GM12865 (cell line): ENCODE data around the gene ZMYND12.
A peak's percentile ranks its signal among the peaks of the same experiment; 100 is the strongest.
"Not testable (repeated sequence)": the region's sequence is repeated elsewhere in the genome, so short reads cannot be mapped to it uniquely, and the experiment has no call there.

ENCODE experiments used
- DNase-seq: peaks from one replicate; pipeline ENCODE4 v3.0.0; 2010; ENCODE audit warnings: low read depth
- H3K4me3 ChIP-seq: 2 replicates; pipeline ENCODE4 v1.5.1; 2011; ENCODE audit warnings: mild to moderate bottlenecking, low read depth, low read length, control low read depth
- TF ChIP-seq, protein P1 (sequence below): IDR thresholded peaks from 2 replicates; pipeline ENCODE4 v1.5.1; 2011; ENCODE audit warnings: low read length, control low read depth, low read depth, inconsistent platforms; ENCODE audit not compliant: insufficient read depth; ENCODE audit errors: missing control alignments

The ZMYND12 gene

DNA sequence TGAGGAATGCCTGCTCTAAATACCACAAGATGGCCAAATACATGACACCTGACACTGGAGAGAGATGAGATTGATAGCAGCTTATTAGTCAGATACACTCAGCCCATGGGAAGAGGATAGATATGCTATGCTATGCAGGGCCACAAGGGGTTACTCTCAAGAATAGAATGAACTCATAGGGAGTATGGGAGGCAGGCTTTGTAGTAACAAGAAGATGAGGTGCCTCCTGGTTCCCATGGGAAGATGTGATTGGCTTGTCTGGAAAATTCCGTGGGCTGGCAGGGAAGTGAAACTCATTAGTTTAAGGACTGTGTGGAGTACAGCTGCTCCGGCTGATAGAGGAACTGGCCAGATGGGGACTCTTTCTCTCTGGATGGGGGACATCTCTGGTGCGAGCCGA is 23.8 kb upstream of the ZMYND12 start:
- H3K4me3 ChIP-seq, result no peak overlapping the region
- DNase-seq, result peak; percentile 19
- TF ChIP-seq, protein P1, sequence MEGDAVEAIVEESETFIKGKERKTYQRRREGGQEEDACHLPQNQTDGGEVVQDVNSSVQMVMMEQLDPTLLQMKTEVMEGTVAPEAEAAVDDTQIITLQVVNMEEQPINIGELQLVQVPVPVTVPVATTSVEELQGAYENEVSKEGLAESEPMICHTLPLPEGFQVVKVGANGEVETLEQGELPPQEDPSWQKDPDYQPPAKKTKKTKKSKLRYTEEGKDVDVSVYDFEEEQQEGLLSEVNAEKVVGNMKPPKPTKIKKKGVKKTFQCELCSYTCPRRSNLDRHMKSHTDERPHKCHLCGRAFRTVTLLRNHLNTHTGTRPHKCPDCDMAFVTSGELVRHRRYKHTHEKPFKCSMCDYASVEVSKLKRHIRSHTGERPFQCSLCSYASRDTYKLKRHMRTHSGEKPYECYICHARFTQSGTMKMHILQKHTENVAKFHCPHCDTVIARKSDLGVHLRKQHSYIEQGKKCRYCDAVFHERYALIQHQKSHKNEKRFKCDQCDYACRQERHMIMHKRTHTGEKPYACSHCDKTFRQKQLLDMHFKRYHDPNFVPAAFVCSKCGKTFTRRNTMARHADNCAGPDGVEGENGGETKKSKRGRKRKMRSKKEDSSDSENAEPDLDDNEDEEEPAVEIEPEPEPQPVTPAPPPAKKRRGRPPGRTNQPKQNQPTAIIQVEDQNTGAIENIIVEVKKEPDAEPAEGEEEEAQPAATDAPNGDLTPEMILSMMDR, result peak; percentile 24

DNA sequence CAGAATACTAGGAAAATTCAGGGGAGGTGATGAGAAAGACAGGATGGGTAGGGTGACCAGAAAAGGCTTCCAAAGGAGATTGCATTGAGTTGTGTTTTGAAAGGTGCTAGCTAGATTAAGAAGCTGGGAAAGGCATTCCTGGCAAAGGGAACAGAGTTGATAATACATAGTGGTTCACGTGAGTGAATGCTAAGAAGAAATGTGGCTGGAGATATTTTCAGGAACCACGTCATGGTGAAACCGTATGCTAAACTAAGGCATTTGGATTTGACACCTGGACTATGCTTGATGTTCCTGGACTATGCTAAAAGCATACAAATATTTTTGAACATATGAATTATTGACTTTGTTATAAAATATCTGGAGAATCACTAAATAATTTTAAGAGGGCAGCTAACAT is 22.0 kb upstream of the ZMYND12 start:
- TF ChIP-seq, protein P1, result no peak
- H3K4me3 ChIP-seq, result no peak overlapping the region
- no peak for DNase-seq

DNA sequence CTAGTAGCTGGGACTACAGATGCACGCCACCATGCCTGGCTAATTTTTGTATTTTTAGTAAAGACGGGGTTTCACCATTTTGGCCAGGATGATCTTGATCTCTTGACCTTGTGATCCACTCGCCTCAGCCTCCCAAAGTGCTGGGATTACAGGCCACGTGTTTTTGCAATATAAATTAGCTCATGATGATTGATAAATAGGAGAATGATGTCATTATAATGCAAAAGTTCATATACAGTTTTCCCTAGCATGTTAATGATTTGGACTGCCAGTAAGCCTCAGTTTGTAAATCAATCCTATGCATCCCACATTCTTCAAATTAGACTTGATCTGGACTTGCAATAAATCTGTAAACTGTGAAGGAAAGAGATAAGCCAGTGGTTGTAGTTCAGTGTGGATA is 21.5 kb upstream of the ZMYND12 start:
- not testable (repeated sequence) for DNase-seq, H3K4me3 ChIP-seq

DNA sequence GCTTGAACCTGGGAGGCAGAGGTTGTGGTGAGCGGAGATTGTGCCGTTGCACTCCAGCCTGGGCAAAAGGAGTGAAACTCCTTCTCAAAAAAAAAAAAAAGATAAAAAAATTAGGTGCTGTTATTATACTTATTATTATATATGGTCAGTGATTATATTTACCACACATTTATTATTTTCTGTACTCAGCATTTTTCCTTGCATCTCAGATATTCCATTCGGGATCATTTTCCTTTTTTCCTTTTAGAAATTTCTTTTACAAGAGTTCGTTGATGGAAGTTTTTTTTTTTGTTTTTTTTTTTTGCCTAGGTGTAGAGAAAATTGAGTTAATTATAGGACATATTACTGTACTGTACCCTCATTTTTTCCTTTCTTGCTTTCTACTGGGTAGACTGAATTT is 20.8 kb upstream of the ZMYND12 start:
- TF ChIP-seq, protein P1, result no peak
- DNase-seq, result no peak
- H3K4me3 ChIP-seq, result no peak overlapping the region

DNA sequence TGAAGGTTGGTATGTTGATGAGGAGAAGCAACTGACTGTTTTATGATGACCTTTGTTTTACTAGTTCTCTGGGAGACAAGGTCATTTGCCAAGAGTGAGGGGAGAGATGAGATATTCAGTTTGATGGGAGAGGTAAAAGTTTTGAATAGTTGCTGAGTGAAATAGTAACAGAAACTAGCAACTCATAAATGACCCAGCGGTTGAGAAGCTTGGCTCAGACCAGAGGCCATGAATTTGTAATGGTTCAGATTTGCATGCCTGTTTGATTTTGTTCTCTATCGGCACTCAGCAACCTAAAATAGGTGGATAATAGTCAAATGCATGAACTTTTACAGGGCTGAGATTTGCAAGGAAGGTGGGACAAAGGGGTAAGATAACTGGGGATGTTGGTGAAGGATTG is 13.9 kb upstream of the ZMYND12 start:
- peak; percentile 54 for DNase-seq
- no peak overlapping the region for H3K4me3 ChIP-seq
- TF ChIP-seq, protein P1, result no peak

DNA sequence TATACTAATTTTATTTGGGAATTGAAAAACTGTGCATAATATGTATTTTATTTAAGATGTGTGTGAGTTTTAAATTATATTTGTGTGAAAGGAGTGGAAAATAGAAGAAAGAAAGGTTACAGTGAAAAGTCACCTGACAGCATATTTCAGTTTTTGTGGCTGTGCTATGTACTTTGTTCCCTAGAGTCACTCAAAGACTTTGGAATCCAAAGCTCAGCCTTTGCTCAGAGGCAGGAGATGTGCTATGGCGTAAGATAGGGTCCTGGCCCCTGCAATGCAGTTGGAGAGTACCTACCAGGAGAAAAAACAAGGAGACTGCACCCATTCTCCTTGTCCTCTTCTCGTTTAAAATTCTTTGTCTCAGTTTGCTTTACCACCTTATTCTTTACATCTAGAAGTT is 10.2 kb upstream of the ZMYND12 start:
- no peak for DNase-seq
- TF ChIP-seq, protein P1, result no peak
- no peak overlapping the region for H3K4me3 ChIP-seq

DNA sequence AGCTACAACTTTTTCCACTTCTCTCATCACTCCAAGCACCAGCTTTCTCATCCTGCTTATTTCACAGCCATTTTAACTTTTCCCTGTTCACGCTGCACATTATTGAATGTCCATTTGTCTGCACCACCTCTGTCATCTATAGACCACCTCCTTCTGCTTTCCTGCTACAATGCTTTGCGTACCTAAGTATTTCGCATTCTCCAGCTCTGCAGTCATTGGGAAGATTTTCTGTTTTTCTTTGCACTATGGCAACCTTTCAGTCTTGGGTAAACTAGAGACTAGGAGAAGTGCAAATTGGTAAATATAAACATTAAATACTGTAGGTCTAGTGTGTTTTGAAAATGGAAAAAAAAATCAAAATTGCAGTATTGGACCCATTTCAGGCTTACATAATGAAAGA is 8.1 kb upstream of the ZMYND12 start:
- DNase-seq, result no peak
- H3K4me3 ChIP-seq, result no peak overlapping the region

More for the DNA sequence above, 8.1 kb upstream of the ZMYND12 start:
- TF ChIP-seq, protein P1, result no peak
